Keratinocyte (primary cell): ENCODE results near the gene BTBD8. TPM values are rescaled to one million over a fixed set of nuclear protein-coding genes. Genes with fewer than 3 reads are reported as not detected.

Experiments used
- DNase-seq: peaks from one replicate; pipeline ENCODE4 v3.0.0-alpha.2; 2011; ENCODE audit warnings: low read depth, missing footprints, low spot score
- FAIRE-seq: peaks from 2 replicates; lab custom pipeline; 2011; peaks lifted over from hg19 to GRCh38; lab: Jason Lieb, UNC
- H2AFZ ChIP-seq: 2 replicates; pipeline ENCODE4 v1.6.0; 2012; ENCODE audit warnings: low read length, control low read depth, inconsistent platforms; ENCODE audit not compliant: control insufficient read depth
- H3K27ac ChIP-seq: 2 replicates; pipeline ENCODE4 v1.5.1; 2011; ENCODE audit warnings: low read length; ENCODE audit not compliant: control insufficient read depth, insufficient read depth
- H3K27me3 ChIP-seq: 3 replicates; pipeline ENCODE4 v1.6.0; 2011; ENCODE audit warnings: low read length; ENCODE audit not compliant: control insufficient read depth, insufficient read depth; ENCODE audit errors: extremely low read depth
- H3K36me3 ChIP-seq, 2 experiments: 2 replicates in 1 of 2; 3 replicates in 1 of 2; pipeline ENCODE4 v1.5.1; 2011; ENCODE audit warnings: low read length in 2 of 2, mild to moderate bottlenecking in 1 of 2; ENCODE audit not compliant: control insufficient read depth in 2 of 2, insufficient read depth in 2 of 2; ENCODE audit errors: extremely low read depth in 1 of 2
- H3K4me1 ChIP-seq: 3 replicates; pipeline ENCODE4 v1.5.1; 2011; ENCODE audit warnings: low read length; ENCODE audit not compliant: control insufficient read depth, insufficient read depth; ENCODE audit errors: extremely low read depth
- H3K4me2 ChIP-seq: 3 replicates; pipeline ENCODE4 v1.6.0; 2011; ENCODE audit warnings: low read depth, low read length; ENCODE audit not compliant: control insufficient read depth, insufficient read depth; ENCODE audit errors: extremely low read depth
- H3K4me3 ChIP-seq, 3 experiments: fragments of 200-600 bp in 1 of 3; sonication (generic) in 1 of 3; 2 replicates in 2 of 3; 3 replicates in 1 of 3; pipeline ENCODE4 v1.5.1; 2011 to 2016; ENCODE audit warnings: low read length in 3 of 3, mild to moderate bottlenecking in 3 of 3, control low read depth in 2 of 3, inconsistent platforms in 1 of 3, low read depth in 1 of 3, mixed read lengths in 1 of 3, mixed run types in 1 of 3, moderate library complexity in 1 of 3; ENCODE audit not compliant: control insufficient read depth in 2 of 3, insufficient read depth in 2 of 3; ENCODE audit errors: extremely low read depth in 1 of 3
- H3K79me2 ChIP-seq: 2 replicates; pipeline ENCODE4 v1.6.0; 2012; ENCODE audit warnings: low read length; ENCODE audit not compliant: control insufficient read depth, insufficient read depth
- H3K9ac ChIP-seq: 3 replicates; pipeline ENCODE4 v1.6.0; 2011; ENCODE audit warnings: low read length; ENCODE audit not compliant: control insufficient read depth, insufficient read depth; ENCODE audit errors: extremely low read depth
- H3K9me1 ChIP-seq: 3 replicates; pipeline ENCODE4 v1.6.0; 2011; ENCODE audit warnings: low read length; ENCODE audit not compliant: control insufficient read depth, insufficient read depth; ENCODE audit errors: extremely low read depth
- H3K9me3 ChIP-seq: 2 replicates; pipeline ENCODE4 v1.5.1; 2012; ENCODE audit warnings: low read depth, low read length; ENCODE audit not compliant: control insufficient read depth
- H4K20me1 ChIP-seq: 3 replicates; pipeline ENCODE4 v1.6.0; 2011; ENCODE audit warnings: low read length; ENCODE audit not compliant: control insufficient read depth, insufficient read depth; ENCODE audit errors: extremely low read depth
- EZH2 ChIP-seq: IDR thresholded peaks from one replicate; pipeline ENCODE4 v1.6.1; 2012; ENCODE audit warnings: inconsistent platforms, mild to moderate bottlenecking, low read length, moderate library complexity
- dilution Hi-C: fragments of 300-500 bp; cut with MboI; formaldehyde crosslinking; loops from one replicate; pipeline ENCODE4 v1.7.0; 2020; ENCODE audit warnings: low sequenced_read_pairs; ENCODE audit not compliant: extremely low pct_ligation_motif_present
- polyA plus RNA-seq, 5 experiments: library from polyadenylated mRNA; depleted of rRNA in 3 of 5; stranded (reverse) in 3 of 5; stranded (forward) in 1 of 5; unstranded in 1 of 5; fragments of >200 nt; gene quantifications; 1 replicate in 1 of 5; 2 replicates in 3 of 5; 3 replicates in 1 of 5; pipeline versions ENCODE4 v1.2.1 to v1.2.3, GENCODE V29; 2011 to 2012; ENCODE audit warnings: missing spikeins in 2 of 5, low read depth in 1 of 5, low replicate concordance in 1 of 5
- TF ChIP-seq, protein P1 (sequence below), 3 experiments: IDR thresholded peaks in 1 of 3; conservative IDR thresholded peaks in 1 of 3; optimal IDR thresholded peaks in 1 of 3; 2 replicates in 2 of 3; 3 replicates in 1 of 3; pipeline versions ENCODE3 to v1.5.1; 2011; ENCODE audit warnings: low read length in 3 of 3, mild to moderate bottlenecking in 3 of 3, moderate library complexity in 2 of 3, control low read depth in 1 of 3, inconsistent platforms in 1 of 3; ENCODE audit not compliant: insufficient read depth in 2 of 3; ENCODE audit errors: extremely low read depth in 1 of 3

Gene BTBD8
- polyA plus RNA-seq, 1 donor (not counting 4 experiments of a cell fraction or from before 2014, with no cell fraction given), result 1.4 TPM

DNA sequence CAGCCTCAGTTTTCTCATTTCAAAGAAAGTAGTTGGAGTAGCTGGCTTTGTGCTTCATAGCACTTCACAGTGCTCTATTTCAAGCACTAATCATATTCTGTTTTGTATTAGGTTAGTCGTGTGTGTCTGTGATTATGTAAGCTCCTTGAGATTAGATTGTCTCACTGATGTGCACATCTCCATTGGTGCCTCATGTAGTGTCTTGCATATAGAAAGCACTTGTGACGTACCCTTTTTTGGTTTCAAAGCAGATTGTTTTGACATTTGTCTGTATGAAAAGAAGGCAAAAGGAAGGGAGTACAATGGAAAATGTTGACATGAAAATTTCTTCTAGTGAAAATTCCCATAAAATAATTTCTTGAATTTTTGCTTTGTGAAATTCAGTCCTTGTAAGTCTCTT, 13.9 kb downstream of the BTBD8 start:
- no peak overlapping the region for H2AFZ ChIP-seq
- no peaks in the 10 kb centered on the region for H3K27me3 ChIP-seq
- H3K36me3 ChIP-seq, result no peaks in the 10 kb centered on the region
- no peak overlapping the region for H3K27ac ChIP-seq
- DNase-seq, result no peak
- no peaks in the 10 kb centered on the region for H3K9me3 ChIP-seq
- dilution Hi-C loops, result no loop called here
- H3K9ac ChIP-seq, result no peak overlapping the region
- no peak for TF ChIP-seq EZH2
- TF ChIP-seq, protein P1, sequence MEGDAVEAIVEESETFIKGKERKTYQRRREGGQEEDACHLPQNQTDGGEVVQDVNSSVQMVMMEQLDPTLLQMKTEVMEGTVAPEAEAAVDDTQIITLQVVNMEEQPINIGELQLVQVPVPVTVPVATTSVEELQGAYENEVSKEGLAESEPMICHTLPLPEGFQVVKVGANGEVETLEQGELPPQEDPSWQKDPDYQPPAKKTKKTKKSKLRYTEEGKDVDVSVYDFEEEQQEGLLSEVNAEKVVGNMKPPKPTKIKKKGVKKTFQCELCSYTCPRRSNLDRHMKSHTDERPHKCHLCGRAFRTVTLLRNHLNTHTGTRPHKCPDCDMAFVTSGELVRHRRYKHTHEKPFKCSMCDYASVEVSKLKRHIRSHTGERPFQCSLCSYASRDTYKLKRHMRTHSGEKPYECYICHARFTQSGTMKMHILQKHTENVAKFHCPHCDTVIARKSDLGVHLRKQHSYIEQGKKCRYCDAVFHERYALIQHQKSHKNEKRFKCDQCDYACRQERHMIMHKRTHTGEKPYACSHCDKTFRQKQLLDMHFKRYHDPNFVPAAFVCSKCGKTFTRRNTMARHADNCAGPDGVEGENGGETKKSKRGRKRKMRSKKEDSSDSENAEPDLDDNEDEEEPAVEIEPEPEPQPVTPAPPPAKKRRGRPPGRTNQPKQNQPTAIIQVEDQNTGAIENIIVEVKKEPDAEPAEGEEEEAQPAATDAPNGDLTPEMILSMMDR (optimal IDR thresholded peaks at IDR 0.05 in 1 of 3, IDR thresholded peaks at IDR 0.05 in 1 of 3, conservative IDR thresholded peaks at IDR 0.05 in 1 of 3; ENCODE audit: extremely low read depth in 1 of 3, insufficient read depth in 2 of 3, low read length in 3 of 3), result no peak
- no peak overlapping the region for H3K4me3 ChIP-seq
- no peak overlapping the region for H3K4me2 ChIP-seq
- H3K79me2 ChIP-seq, result no peaks in the 10 kb centered on the region
- no peak for FAIRE-seq
- no peaks in the 10 kb centered on the region for H3K9me1 ChIP-seq
- peaks cover 2% of the 10 kb centered on the region for H3K4me1 ChIP-seq
- no peaks in the 10 kb centered on the region for H4K20me1 ChIP-seq

DNA sequence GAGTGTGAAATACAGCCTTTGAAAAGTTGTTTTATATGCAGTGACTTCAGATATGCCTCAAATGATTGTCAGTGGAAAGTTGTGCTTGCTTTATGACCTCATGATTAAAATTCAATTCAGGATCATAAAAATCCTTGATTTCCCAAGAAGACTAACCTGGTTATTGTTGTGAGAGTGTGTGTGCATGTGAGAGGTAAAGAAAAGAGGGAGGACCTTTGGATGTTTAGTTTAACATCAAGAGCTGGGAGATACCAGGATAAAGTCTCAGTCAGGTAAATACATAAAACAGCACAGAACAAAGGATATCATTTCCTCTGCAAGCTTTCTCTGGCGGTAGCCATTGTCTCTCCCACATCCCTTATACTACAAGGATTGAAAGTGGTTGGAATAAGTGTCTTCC, 14.4 kb downstream of the BTBD8 start:
- Histone ChIP-seq H3K79me2 (no peaks in the 10 kb centered on the region), H3K27me3 (no peaks in the 10 kb centered on the region), H3K36me3 (no peaks in the 10 kb centered on the region), H3K9me1 (no peaks in the 10 kb centered on the region), H3K4me1 (peaks cover 2% of the 10 kb centered on the region), H3K9ac (no peak overlapping the region), H2AFZ (no peak overlapping the region), H3K4me2 (no peak overlapping the region), H4K20me1 (no peaks in the 10 kb centered on the region), H3K4me3 (no peak overlapping the region), H3K9me3 (no peaks in the 10 kb centered on the region), H3K27ac (no peak overlapping the region)
- FAIRE-seq, result no peak
- no peak for DNase-seq
- TF ChIP-seq EZH2, result no peak
- TF ChIP-seq, protein P1 (optimal IDR thresholded peaks at IDR 0.05 in 1 of 3, IDR thresholded peaks at IDR 0.05 in 1 of 3, conservative IDR thresholded peaks at IDR 0.05 in 1 of 3; ENCODE audit: extremely low read depth in 1 of 3, insufficient read depth in 2 of 3, low read length in 3 of 3), result no peak
- dilution Hi-C loops, result no loop called here
